ENCODE results near the gene PLK3.
"Not testable (repeated sequence)": the region's sequence is repeated elsewhere in the genome, so short reads cannot be mapped to it uniquely, and the experiment has no call there.

Gene PLK3

DNA sequence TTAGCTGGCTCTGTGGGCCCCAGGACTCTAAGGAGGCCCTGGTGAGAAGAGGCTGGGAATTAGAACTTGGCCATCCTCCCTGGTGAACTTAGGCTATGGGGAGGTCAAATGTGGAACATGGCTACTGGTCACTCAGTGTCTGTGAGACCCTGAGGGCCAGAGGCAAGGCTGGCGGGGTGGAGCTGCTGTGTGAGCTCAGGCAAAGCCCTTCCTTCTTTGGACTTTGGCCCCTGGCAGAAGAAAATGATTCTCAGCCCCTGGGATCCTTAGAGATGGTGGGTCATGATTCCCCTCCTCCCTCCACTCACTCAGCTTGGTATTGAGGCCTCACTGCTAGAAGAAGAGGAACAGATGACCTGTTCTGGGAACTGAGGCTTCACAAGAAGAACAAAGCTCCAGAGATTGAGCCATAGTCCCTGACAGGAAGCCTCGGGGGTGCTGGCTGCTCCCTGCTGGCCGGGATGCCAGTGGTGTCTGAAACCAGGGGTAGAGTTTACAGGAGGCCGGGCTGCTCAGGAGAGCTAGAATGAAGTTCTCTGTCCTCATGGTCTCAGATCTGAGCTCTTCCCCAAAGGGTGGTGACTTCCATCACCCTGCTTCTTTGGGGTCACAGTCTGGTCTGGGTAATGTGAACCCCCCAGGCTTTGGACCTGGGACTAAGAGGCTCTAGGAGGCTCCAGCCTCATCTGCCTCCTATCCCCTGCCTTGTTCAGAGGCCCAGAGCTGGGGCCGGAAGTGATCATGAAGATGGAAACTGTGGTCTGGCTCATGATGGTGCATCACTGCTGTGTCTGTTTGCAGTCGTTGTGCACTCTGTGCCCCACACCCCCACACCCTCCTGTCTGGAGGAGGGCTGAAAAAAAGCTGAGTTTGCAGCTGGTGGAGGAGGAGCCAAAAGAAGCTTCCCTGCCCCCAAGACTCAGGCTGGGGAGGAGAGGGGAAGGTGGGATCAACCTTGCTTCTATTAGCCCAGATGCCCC is 9.1 kb downstream of the PLK3 start:
- ATAC-seq (peak; percentile 50), DNase-seq (peak; percentile 87)

DNA sequence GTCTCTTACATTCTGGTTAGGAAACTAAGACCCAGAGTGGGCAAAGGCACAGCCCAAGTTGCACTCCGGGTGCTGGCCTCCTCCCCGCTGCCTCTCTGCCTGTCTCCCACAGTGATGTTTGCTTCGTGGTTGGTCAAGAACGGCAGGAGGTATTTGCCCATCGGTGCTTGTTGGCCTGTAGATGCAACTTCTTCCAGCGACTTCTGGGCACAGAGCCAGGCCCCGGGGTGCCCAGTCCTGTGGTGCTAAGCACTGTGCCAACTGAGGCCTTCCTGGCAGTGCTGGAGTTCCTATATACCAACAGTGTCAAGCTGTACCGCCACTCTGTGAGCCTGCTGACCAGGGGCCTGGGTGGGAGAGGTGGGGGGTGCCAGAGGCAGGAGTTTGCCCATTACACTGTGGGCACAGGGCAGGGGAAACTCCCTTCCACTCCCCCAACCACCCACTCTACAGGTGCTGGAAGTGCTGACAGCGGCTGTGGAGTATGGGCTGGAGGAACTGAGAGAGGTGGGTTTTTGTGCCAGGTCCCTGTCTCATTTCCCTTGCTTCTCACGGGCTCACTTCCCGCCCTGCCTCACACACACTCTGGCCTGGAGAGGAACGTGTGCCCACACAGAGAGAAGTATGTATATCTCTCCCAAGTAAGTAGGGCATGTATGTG is 10.1 kb downstream of the PLK3 start:
- DNase-seq, result peak; percentile 49
- no peak for ATAC-seq

DNA sequence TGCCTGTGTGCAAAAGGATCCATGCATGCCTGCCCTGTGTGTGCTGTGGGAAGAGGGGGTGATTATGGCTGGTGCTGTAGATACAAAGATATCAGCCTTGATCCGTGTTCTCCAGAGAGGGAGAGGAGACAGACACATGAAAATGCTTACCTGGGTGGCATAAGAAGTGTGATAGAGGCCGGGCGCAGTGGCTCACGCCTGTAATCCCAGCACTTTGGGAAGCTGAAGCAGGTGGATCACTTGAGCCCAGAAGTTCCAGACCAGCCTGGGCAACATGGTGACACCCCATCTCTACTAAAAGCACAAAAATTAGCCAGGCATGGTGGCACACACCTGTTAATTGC is 10.6 kb downstream of the PLK3 start:
- DNase-seq, ATAC-seq: not testable (repeated sequence)

DNA sequence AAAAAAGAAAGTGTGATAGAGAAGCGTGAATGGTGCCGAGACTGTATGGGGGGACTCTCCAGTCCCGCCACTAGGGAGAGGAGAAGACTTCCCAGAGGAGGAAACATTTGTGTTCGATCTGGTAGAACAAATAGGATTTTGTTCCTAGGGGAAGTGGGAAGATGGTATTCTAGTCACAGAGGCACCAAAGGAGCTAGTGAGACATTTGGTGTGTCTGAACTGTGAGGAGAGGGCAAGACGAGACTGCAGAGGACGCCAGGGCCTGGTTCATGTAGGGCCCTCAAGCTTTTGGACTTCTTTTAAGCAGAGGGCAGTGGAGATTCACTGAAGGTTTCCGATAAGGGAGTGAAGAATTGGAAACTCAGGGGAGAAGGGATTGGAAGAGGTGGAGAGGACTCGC is 11.1 kb downstream of the PLK3 start:
- DNase-seq (no peak), ATAC-seq (no peak)

DNA sequence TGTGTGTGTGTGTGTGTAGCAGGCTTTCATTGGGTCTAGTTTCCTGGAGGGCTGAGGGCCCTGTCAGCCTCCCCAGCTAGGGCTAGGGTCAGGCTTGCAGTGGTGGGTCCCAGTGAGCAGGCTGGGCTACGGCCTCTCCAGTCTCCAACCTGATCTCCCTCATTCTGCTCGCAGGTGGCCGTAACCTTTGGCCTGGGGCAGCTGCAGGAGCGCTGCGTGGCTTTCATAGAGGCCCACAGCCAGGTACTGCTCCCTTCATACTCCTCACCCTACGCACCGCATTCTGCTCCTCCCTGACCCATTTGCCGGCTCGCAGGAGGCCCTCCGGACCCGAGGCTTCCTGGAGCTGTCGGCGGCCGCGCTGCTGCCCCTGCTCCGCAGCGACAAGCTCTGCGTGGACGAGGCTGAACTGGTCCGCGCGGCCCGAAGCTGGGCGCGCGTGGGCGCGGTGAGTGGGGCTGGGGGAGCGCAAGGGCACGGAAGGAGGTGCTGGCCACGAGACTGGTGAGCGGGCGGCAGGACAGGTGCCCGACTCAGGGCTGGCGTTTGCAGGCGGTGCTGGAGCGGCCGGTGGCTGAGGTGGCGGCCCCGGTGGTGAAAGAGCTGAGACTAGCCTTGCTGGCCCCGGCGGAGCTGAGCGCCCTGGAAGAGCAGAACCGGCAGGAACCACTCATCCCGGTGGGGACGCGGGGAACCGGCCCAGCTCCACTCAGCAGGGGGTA is 12.8 kb downstream of the PLK3 start:
- DNase-seq, result no peak
- ATAC-seq, result no peak

DNA sequence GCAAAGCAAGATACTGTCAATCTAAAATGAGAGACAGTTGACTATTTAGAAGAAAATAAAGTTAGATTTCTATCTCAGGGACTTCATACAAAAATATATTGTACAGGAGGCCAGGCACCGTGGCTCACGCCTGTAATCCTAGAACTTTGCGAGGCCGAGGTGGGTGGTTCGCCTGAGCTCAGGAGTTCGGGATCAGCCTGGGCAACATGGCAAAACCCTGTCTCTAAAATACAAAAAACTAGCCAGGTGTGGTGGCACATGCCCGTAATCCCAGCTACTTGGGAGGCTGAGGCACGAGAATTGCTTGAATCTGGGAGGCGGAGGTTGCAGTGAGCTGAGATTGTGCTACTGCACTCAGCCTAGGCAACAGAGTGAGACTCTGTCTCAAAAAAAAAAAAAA is 15.7 kb downstream of the PLK3 start:
- not testable (repeated sequence) for DNase-seq, ATAC-seq

DNA sequence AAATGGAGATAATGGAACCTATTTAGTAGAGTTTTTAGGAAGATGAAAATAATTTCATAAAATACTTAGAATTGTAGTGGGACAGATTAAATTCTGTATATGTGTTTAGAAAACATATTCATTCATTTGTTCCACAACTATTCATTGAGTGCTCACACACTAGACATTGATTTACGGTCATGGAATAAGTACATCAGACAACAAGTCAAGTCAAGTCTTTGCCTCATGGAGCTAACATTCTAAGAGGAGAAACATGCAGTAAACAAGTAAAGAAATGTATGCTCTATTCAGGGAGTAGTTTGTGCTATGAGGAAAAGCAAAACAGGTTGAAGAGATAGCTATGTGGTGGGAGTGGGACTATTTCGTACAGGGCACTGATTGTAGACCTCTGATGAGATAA is 17.1 kb downstream of the PLK3 start:
- DNase-seq (no peak), ATAC-seq (no peak)

DNA sequence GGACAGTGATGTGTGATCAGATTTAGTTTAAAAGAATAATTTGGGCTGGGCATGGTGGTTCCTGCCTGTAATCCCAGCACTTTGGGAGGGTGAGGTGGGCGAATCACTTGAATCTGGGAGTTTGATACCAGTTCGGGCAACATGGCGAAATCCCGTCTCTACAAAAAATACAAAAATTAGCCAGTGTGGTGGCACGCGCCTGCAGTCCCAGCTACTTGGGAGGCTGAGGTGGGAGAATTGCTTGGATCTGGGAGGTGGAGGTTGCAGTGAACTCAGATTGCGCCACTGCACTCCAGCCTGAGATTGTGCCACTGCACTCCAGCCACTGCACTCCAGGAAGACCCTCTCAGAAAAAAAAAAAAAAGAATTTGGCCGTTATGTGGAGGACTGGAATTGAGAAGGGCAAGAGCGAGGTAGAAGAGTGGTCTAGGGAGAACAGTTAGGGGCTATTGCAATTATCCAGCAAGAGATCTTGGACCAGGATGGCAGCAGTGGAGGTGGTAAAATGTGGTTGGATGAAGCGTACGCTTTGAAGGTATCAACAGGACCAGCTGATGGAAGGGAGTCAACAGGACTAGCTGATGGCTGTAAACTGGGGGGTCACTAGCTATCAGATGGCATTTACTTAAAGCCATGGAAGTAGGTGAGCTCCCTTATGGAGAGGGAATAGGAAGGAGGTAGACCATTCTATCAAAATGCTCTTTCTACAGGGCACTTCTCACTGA is 17.8 kb downstream of the PLK3 start:
- no peak for DNase-seq
- ATAC-seq, result no peak

DNA sequence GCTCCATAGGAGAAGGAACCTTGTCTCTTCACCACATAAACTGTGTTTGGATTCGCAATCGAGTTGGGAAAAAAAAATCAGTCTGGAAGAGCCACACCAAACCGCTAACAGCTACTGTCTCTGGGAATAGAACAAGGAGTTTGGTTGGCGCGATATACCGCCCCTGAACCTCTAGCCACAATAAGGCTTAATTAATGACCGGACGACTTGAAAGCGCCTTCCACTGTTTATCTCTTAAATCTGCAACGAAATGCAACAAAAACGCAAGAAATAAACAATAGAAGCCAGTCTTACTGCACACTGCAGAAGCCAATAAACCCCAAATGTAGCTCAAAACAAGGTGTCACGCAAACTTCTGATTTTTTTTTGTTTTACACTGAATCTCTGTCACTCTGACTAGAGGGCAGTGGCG is 19.0 kb downstream of the PLK3 start:
- ATAC-seq (no peak), DNase-seq (no peak)

DNA sequence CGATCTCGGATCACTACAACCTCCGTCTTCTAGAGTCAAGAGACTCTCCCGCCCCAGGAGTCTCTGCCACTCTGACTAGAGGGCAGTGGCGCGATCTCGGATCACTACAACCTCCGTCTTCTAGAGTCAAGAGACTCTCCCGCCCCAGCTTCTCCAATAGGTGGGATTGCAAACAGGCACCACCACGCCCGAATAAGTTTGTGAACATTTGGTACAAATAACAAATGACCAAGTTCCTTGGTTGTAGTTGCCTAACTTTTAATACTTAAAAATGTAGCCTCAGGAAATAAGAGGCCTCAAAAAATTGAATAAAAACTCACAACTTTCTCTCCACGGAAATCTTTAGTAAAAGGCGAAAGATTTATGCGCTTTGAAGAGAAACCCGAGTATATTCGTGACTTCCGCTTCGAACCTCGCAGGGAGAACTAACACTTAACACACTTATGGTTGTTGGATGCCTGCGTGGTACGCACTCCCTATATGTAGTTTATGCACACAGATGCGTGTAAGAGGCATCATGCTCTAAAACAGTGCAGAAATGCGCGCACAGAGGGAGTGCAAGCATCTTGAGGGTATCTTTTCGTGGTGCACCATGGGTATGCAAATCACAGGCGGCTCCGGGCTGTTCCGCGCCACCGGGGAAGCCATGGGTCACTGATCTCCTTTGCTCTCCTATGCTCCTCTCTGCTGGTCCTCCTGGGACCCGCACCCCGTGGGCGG is 19.6 kb downstream of the PLK3 start:
- ATAC-seq, result peak; percentile 97
- DNase-seq, result peak; percentile 85

DNA sequence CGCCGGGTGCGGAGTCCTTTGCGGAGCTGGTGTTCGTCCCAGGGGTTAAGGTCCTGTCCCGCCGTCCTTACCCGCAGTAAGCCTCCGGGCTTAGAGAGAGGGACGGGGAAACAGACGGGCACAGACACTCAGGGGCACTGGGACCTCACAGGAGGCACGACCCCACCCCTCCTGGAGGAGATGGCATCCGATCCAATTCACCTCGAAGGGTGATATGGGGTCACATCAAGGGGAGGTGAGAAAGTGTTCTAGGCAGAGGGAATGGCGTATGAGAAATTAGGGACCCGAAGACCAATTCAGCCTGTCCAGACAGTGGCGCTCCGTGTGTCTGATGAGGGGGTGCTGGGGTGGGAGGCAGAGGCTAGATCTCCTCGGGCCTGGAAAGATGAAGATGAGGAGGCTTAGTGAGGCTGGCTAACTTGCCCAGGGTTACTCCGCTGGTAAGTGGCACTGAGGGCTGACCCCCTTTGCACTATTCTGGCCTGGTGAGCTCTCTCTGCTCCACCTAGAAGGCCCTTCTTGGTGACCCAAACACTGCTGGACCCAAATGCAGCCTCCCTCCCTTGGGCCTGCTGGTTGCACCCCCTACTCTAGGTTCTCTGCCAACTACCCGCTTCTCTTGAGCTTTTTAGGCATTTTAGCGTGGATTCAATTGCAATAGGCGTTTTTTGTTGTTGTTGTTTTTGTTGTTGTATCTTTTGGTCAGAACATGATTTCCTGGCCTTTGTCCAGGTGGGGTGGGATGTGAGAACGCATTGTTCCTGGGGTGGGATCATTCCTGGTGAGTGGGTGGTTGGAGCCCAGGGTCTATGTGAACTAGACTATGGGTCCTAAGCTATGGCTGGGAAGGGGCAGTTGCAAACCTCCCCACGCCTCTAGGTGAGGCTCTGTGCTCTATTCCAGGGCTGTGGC is 20.4 kb downstream of the PLK3 start:
- peak; percentile 1 for ATAC-seq

DNA sequence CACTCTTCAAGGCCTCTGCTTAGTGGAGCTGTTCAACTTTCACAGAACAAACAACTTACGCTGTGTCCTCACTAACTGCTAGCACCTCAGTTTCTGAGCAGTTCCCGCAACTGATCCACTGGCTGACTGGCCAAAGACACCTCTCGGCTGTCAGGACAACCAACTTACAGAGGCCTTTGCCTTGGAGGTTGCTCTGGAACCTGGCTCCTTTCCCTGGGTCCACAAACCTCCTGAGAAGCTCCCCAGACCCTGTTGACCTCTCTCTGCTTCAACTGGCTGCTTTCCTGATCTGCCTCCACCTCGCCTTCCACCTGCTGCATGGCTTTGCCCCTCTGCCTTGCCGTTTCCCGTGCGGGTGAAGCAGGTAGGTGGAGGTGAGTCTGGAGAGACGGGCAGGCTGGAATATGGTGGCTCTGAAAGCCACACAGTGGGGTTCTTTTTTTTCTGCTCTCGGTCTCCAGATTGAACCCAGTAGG is 21.1 kb downstream of the PLK3 start:
- ATAC-seq (no peak), DNase-seq (no peak)

More for the DNA sequence above, 20.4 kb downstream of the PLK3 start:
- DNase-seq, result no peak

DNA sequence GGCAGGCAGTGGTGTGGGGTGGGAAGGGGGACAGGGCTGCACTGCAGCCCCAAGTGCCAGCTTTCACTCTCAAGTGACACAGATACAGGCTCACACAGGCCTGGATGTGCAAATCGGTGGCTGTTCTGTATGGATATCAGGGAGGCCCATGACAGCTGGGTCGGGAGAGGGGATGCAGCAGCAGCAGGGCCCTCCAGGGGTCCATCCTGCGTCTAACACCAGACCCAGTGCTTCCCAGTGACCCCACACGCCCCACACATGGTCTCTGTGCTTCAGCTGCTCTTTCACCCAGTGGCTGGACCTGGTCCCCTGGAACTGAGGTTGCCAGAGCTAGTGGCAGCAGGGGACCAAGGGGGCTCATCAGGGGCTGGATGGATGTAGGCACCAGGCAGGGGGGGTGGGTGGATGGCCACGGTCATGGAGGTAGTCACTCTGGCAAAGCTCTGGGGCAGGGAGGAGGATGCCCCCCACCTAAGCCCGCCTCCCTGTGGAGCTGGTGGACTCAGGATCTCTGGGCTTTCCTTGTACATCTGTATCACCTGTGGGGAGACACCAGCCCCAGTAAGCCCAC is 22.0 kb downstream of the PLK3 start:
- ATAC-seq, result no peak
- DNase-seq, result no peak

DNA sequence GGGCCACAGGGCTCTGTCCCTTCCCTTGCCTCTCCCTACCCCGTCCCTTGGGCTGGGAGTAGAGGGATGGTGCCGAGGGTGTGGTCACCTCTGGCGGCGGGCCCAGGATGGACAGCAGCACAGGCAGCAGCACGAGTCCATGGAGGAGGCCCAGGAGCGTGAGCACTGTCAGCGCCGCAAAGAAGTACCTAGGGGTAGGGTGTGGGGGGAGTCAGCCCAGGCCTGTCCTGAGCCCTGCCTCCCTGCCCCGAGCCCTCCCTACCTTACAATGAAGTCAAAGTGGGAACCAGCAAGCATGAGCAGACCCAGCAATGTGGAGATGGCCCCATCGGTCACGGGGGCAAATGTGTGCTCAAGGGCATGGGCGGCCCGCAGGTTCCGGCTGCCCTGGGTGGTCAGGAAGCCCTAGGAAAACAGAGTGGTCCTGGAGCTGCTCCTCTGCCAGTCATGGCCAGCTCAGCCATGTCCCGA is 22.8 kb downstream of the PLK3 start:
- DNase-seq (no peak), ATAC-seq (no peak)

DNA sequence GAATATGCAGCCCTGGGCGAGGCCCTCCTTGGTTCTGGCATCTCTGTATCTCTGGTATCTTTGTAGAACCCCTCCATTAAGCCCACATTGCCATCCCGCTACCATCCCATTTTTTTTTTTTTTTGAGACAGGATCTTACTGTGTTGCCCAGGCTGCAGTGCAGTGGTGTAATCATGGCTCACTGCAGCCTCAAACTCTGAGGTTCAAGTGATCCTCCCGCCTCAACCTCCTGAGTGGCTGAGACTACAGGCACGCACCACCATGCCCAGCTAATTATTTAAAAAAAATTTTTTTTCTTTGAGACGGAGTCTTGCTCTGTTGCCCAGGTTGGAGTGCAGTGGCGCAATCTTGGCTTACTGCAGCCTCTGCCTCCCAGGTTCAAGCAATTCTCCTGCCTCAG is 24.2 kb downstream of the PLK3 start:
- not testable (repeated sequence) for ATAC-seq, DNase-seq

DNA sequence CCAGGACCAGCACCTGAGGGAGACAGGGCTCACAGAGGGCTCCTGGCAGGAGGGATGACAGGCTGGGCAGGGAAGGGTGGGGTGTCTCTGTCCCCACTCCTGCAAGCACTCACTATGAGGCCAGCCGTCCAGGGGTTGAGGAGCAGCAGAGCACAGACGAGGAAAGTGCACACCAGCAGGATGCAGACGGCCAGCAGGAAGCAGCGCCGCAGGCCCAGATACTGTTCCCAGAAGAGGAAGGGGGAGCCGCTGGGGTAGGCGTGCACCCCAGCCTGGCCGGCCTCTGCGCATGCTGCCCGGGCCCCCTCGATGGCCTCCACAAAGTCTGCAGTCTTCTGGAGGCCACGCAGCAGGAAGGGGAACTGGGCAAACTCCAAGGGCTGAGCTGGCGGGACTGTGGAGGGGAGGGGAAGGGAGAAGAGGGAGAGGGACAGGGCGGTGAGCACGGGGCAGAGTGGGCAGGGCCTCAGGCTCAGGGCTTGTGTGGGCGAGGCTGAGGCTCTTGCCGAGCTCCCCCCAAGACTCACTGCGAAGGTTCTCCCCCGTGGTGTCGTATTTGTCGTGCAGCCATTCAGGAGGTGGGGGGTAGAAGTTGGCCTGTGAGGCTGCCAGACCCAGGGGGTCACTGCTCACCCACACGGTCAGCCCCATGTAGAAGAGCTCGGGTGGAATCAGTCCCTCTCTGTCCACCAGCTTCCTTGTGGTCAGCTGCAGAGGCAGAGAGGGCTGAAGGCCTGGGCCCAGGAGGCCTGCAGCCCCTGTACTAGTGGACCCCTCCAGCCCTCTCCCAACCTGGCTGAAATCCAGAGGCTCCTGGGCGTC is 26.4 kb downstream of the PLK3 start:
- ATAC-seq, result no peak
- DNase-seq, result no peak

DNA sequence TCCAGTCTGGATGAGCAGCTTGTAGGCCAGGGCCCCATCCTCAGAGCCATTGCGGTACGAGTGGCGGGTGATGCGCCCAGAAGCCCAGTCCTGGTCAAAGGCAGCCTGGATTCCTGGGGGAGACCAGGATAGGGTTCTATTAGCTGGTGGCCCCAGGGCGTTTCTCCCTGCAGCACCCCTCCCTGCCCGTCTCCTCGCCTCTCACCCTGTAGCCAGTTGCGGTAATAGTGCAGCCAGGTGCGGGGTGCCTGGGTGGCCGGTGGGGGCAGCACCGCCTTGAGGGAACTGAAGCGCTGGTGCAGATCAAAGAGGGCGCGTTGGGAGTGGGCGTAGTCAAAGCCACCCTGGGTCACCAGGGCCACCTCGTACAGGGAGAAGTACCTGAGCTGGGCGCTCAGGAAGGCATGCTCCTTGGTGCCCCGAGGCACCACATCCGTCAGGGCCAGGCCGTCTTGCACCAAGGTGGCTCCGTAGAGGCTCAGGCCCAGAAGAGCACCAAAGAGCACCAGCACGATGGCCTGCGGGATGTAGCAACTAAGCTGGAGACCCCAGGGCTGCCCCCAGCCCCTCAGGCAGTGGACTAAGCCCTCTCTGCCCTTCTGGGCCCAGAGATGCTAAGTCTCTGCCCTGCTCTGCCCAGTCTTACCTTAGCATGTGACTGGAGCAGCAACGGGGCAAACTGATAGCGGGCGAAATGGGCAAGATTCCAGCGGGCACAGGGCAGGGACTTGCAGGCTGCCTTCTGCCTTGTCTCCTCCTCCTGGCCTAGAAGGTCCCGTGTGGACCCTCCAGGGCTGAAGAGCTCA is 27.2 kb downstream of the PLK3 start:
- DNase-seq, result no peak
- ATAC-seq, result no peak

Measured in stimulated activated naive CD8-positive, alpha-beta T cell treated with anti-CD3 and anti-CD28 coated beads, Interleukin-15, Interleukin-2, amounts not matched to agents 100 U/mL and 50 U/mL, for 24 hours (primary cell).